Ecto neural progenitor cell (in vitro differentiated cells): ENCODE data around the gene JRKL.
"Not testable (repeated sequence)": the region's sequence is repeated elsewhere in the genome, so short reads cannot be mapped to it uniquely, and the experiment has no call there.

Experiments used
- DNase-seq: peaks from one replicate; pipeline ENCODE4 v3.0.0-alpha.2; 2018; ENCODE audit warnings: low spot score

The JRKL gene

DNA sequence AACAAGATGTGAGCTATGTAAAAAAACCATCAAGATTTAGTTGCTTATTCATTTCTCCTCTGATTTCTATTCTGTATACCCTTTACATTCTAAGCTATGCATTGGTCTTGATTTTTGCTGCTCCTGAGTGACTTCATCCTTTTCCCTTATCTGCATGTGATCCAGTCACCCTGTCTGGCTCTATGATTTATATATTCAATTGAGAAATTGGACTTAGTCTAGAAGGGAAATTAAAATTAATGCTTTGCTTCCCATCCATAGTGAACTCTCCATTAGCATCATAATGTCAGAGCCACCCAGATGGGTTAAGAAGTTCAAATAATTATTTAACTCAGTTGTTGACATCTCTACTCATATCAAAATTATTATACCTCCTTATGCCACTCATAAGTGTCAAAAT, 5.0 kb downstream of the JRKL start:
- DNase-seq = no peak

GRCh38 chr11:96396637-96397036, 6.8 kb downstream of the JRKL start:
- DNase-seq = no peak

DNA sequence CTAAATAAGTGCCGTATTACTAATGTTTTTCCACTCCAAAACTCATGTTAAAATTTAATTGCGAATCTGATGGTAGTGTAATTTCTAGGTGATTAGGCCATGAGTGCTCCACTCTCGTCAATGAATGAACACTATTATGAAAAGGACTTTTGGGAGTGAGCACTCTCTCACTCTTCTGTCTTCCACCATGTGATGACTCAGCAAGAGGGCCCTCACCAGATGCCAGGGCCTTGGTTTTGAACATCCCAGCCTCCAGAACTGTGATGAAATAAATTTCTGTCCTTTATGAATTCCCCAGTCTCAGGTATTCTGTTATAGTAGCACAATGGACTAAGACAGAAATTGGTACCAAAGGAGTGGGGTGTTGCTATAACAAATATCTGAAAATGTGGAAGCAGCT, 8.1 kb downstream of the JRKL start:
- DNase-seq = no peak

GRCh38 chr11:96400697-96401096, 10.9 kb downstream of the JRKL start:
- no peak for DNase-seq

- DNase-seq = not testable (repeated sequence)
Observed at GRCh38 chr11:96411412-96411811, 21.6 kb downstream of the JRKL start.

GRCh38 chr11:96412761-96413381, 23.1 kb downstream of the JRKL start:
- no peak for DNase-seq

DNA sequence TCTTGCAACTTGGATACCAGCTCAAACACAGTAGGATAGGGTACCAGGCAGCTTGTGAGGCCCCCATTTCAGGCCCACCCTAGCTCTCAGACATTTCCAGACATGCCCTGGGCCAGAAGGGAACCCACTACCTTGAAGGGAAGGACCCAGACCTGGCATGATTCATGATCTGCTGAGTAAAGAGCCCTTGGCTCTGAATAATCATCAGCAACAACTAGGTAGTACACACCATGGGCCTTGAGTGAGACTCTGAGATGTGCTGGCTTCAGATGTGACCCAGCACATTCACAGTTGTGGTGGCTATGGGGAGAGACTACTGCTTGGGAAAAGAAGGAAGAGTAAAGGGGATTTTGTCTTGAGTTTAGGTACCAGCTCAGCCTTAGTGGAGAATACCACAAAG, 23.6 kb downstream of the JRKL start:
- no peak for DNase-seq

GRCh38 chr11:96424693-96425092, 34.9 kb downstream of the JRKL start:
- DNase-seq = no peak

DNA sequence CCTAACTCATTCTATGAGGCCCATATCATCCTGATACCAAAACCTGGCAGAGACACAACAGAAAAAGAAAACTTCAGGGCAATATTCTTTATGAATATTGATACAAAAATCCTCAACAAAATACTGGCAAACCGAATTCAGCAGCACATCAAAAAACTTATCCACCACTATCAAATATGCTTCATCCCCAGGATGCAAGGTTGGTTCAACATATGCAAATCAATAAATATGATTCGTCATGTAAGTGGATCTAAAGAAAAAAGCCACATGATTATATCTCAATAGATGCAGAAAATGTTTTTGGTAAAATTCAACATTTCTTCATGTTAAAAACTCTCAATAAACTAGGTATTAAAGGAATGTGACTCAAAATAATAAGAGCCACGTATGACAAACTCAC, 40.9 kb downstream of the JRKL start:
- no peak for DNase-seq

DNA sequence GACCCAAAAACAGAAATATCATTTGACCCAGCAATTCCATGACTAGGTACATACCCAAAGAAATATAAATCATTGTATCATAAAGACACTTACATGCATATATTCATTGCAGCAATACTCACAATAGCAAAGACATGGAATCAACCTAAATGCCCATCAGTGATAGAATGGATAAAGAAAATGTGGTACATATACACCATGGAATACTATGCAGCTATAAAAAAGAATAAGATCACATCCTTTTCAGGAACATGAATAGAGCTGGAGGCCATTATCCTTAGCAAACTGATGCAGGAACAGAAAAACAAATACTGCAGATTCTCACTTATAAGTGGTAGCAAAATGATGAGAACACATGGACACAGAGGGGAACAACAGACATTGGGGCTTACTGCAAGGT, 42.8 kb downstream of the JRKL start:
- not testable (repeated sequence) for DNase-seq
